HepG2 (cell line): ENCODE results near the gene ERC1. TPM values are rescaled to one million over a fixed set of nuclear protein-coding genes. Genes with fewer than 3 reads are reported as not detected.

Experiments
- ATAC-seq: fragments of 200-7000 bp; cut with Tn5 transposase; 3 replicates; pipeline ENCODE4 v1.9.1; 2020; ENCODE audit warnings: mild to moderate bottlenecking, moderate library complexity
- BruUV-seq: library from RNA; stranded (reverse); fragments of 400-500 nt; replicated peaks from 2 replicates; lab custom pipeline; 2021; lab: Mats Ljungman, UMichigan
- CTCF ChIA-PET: fragments of 300-600 bp; formaldehyde crosslinking; extraction: SDS; loops from one replicate; lab custom pipeline; 2021; ENCODE audit warnings: low total read pairs, inconsistent platforms, low intra/inter-chr PET ratio; lab: Yijun Ruan, JAX
- POLR2A ChIA-PET: fragments of 350-600 bp; sonication (Branson Sonifier 250); formaldehyde crosslinking; loops from one replicate; lab custom pipeline; 2020; ENCODE audit warnings: antibody characterized with exemption, inconsistent platforms; lab: Yijun Ruan, JAX
- DNase-seq: peaks from one replicate; pipeline ENCODE4 v3.0.0-alpha.2; 2015; ENCODE audit warnings: low spot score
- FAIRE-seq: peaks from 3 replicates; lab custom pipeline; 2011; peaks lifted over from hg19 to GRCh38; lab: Jason Lieb, UNC
- H2AFZ ChIP-seq: one replicate; pipeline ENCODE4 v1.6.1; 2011; ENCODE audit warnings: low read length, inconsistent platforms
- H3K27ac ChIP-seq: fragments of 300-600 bp; 3 replicates; pipeline ENCODE4 v1.8.0; 2011; ENCODE audit warnings: mixed run types, mild to moderate bottlenecking, mixed read lengths, low read length, inconsistent platforms; ENCODE audit not compliant: insufficient read depth; ENCODE audit errors: extremely low read length
- H3K27me3 ChIP-seq, 2 experiments: fragments of 200-600 bp in 1 of 2; 2 replicates in 1 of 2; 3 replicates in 1 of 2; pipeline versions ENCODE4 v1.6.0 to v1.8.0; 2011; ENCODE audit warnings: low read length in 2 of 2, mild to moderate bottlenecking in 2 of 2, moderate library complexity in 2 of 2, inconsistent platforms in 1 of 2; ENCODE audit not compliant: insufficient read depth in 2 of 2, control insufficient read depth in 1 of 2
- H3K36me3 ChIP-seq, 2 experiments: fragments of 200-600 bp in 1 of 2; replicated peaks in 1 of 2; 2 replicates in 1 of 2; 3 replicates in 1 of 2; pipeline versions ENCODE4 v1.5.1 to v1.8.0; 2011; ENCODE audit warnings: low read length in 2 of 2, inconsistent platforms in 1 of 2; ENCODE audit not compliant: insufficient read depth in 2 of 2, control insufficient read depth in 1 of 2
- H3K4me1 ChIP-seq: 2 replicates; pipeline ENCODE4 v1.5.1; 2012; ENCODE audit warnings: low read length, inconsistent platforms; ENCODE audit not compliant: insufficient read depth
- H3K4me2 ChIP-seq: 2 replicates; pipeline ENCODE4 v1.6.0; 2011; ENCODE audit warnings: low read depth, low read length, inconsistent platforms
- H3K4me3 ChIP-seq, 3 experiments: fragments of 200-600 bp in 1 of 3; sonication (generic), shearing (Covaris generic) in 1 of 3; replicated peaks in 1 of 3; 2 replicates each; pipeline ENCODE4 v1.5.1; 2011 to 2016; ENCODE audit warnings: low read length in 3 of 3, inconsistent platforms in 2 of 3, low read depth in 2 of 3, mild to moderate bottlenecking in 2 of 3, control low read depth in 1 of 3, mixed read lengths in 1 of 3; ENCODE audit not compliant: insufficient read depth in 1 of 3
- H3K79me2 ChIP-seq: one replicate; pipeline ENCODE4 v1.6.1; 2011; ENCODE audit warnings: low read length, inconsistent platforms; ENCODE audit not compliant: insufficient read depth
- H3K9ac ChIP-seq: 2 replicates; pipeline ENCODE4 v1.6.0; 2011; ENCODE audit warnings: mild to moderate bottlenecking, low read depth, low read length, inconsistent platforms; ENCODE audit not compliant: insufficient read depth
- H3K9me3 ChIP-seq: 2 replicates; pipeline ENCODE4 v1.5.1; 2012; ENCODE audit warnings: mild to moderate bottlenecking, low read length
- H4K20me1 ChIP-seq: 2 replicates; pipeline ENCODE4 v1.6.0; 2011; ENCODE audit warnings: inconsistent platforms, mild to moderate bottlenecking, low read length, moderate library complexity; ENCODE audit not compliant: insufficient read depth
- CENPX ChIP-seq: sonication (generic); formaldehyde crosslinking; IDR thresholded peaks from 2 replicates; pipeline ENCODE4 v1.9.0; 2021; ENCODE audit warnings: mild to moderate bottlenecking, missing genetic modification reagents, moderate library complexity
- CREBL2 ChIP-seq: sonication (generic); formaldehyde crosslinking; IDR thresholded peaks from 2 replicates; pipeline ENCODE4 v1.8.1; 2023; ENCODE audit warnings: missing genetic modification reagents, mild to moderate bottlenecking, borderline replicate concordance
- CTCF ChIP-seq: sonication (generic); formaldehyde crosslinking; IDR thresholded peaks from 2 replicates; pipeline ENCODE4 v1.5.0; 2020; ENCODE audit warnings: mild to moderate bottlenecking, missing genetic modification reagents, moderate library complexity
- MTF2 ChIP-seq: sonication (generic); formaldehyde crosslinking; IDR thresholded peaks from 2 replicates; pipeline ENCODE4 v1.5.0; 2020; ENCODE audit warnings: missing genetic modification reagents, borderline replicate concordance
- PHF8 ChIP-seq: sonication (generic); formaldehyde crosslinking; IDR thresholded peaks from 2 replicates; pipeline ENCODE4 v1.5.0; 2020; ENCODE audit warnings: missing genetic modification reagents
- RERE ChIP-seq: IDR thresholded peaks from 2 replicates; pipeline ENCODE4 v1.6.1; 2016; ENCODE audit warnings: low read depth, missing genetic modification reagents, missing compliant biosample characterization
- TP53 ChIP-seq: sonication (generic); formaldehyde crosslinking; conservative IDR thresholded peaks from 2 replicates; pipeline ENCODE4 v1.4.0; 2020; ENCODE audit warnings: missing genetic modification reagents
- TRAFD1 ChIP-seq: sonication (generic); formaldehyde crosslinking; IDR thresholded peaks from 2 replicates; pipeline ENCODE4 v1.5.1; 2020; ENCODE audit warnings: missing genetic modification reagents, mild to moderate bottlenecking, borderline replicate concordance
- TRIM22 ChIP-seq: fragments of 450-650 bp; IDR thresholded peaks from 2 replicates; pipeline ENCODE4 v1.6.1; 2017
- TSC22D2 ChIP-seq: sonication (generic); formaldehyde crosslinking; IDR thresholded peaks from 2 replicates; pipeline ENCODE4 v1.5.1; 2020; ENCODE audit warnings: missing genetic modification reagents, mild to moderate bottlenecking, borderline replicate concordance
- ZFP1 ChIP-seq: IDR thresholded peaks from 2 replicates; pipeline ENCODE4 v1.6.1; 2016
- ZNF143 ChIP-seq: sonication (generic); formaldehyde crosslinking; IDR thresholded peaks from 2 replicates; pipeline ENCODE4 v1.4.0; 2020; ENCODE audit warnings: missing genetic modification reagents
- ZNF460 ChIP-seq: sonication (generic); formaldehyde crosslinking; IDR thresholded peaks from 2 replicates; pipeline ENCODE4 v1.5.1; 2020; ENCODE audit warnings: missing genetic modification reagents, mild to moderate bottlenecking, borderline replicate concordance
- ZNF777 ChIP-seq: sonication (generic); formaldehyde crosslinking; IDR thresholded peaks from 2 replicates; pipeline ENCODE4 v1.4.0; 2020; ENCODE audit warnings: missing genetic modification reagents
- WGBS: methylation state at CpG from one replicate; pipeline ENCODE4 v1.1.6; 2017; ENCODE audit warnings: low lambda C conversion rate; 5-methylcytosine and 5-hydroxymethylcytosine counted together
- in situ Hi-C: cut with HindIII; loops from 2 replicates; pipeline ENCODE4 v1.10.0; 2017; ENCODE audit warnings: low pct_unique_long_range_greater_than_20kb; ENCODE audit not compliant: extremely low pct_ligation_motif_present
- intact Hi-C: fragments of 100-400 bp; cut with micrococcal nuclease; formaldehyde crosslinking; loops from one replicate; pipeline ENCODE4 v1.10.0; 2022; ENCODE audit not compliant: unreplicated experiment
- polyA plus RNA-seq, 8 experiments: library from polyadenylated mRNA; depleted of rRNA in 3 of 8; stranded (reverse) in 7 of 8; unstranded in 1 of 8; fragments of >200 nt; fragmentation: Illumina TruSeq in 4 of 8; extraction: Trizol in 4 of 8; gene quantifications; 2 replicates each; pipeline versions ENCODE4 v1.2.1 to v1.2.3, GENCODE V29; 2011 to 2016; ENCODE audit warnings: low read depth in 4 of 8, missing spikeins in 1 of 8, mixed read lengths in 1 of 8; ENCODE audit not compliant: insufficient read depth in 1 of 8
- total RNA-seq, 5 experiments: library from RNA; depleted of rRNA; stranded (reverse); fragments of >200 nt; fragmentation: Illumina TruSeq; extraction: Trizol; gene quantifications; 2 replicates each; pipeline ENCODE4 v1.2.3, GENCODE V29; 2016; ENCODE audit warnings: low read depth in 1 of 5

The ERC1 gene
- total and polyA plus RNA-seq, 2 of the 13 experiments (the other 11 are each of a cell fraction or from before 2014, with no cell fraction given): 6.1 to 12.4 TPM

- peaks cover 16% of the 10 kb centered on the region for H3K4me1 ChIP-seq
- no peaks in the 10 kb centered on the region for H3K9me3 ChIP-seq
- CTCF ChIA-PET: no interaction called here
- H3K79me2 ChIP-seq: no peaks in the 10 kb centered on the region
- H3K4me3 ChIP-seq: no peak overlapping the region
- POLR2A ChIA-PET: no interaction called here
- no peak for DNase-seq
- H4K20me1 ChIP-seq: no peaks in the 10 kb centered on the region
- in situ Hi-C loops (no loop called here), intact Hi-C loops (no loop called here)
- ATAC-seq: no peak
- no peaks in the 10 kb centered on the region for H3K36me3 ChIP-seq
- FAIRE-seq: no peak
- H2AFZ ChIP-seq: no peak overlapping the region
- H3K9ac ChIP-seq: no peak overlapping the region
- 97% methylated on average over 1 of the region's 1 CpG for WGBS
- BruUV-seq: no TSS peak
- no peak overlapping the region for H3K4me2 ChIP-seq
- H3K27ac ChIP-seq: no peak overlapping the region
- H3K27me3 ChIP-seq: no peaks in the 10 kb centered on the region
- TF ChIP-seq RERE (CRISPR knock-in tag): no peak
- no peak for TF ChIP-seq CREBL2 (CRISPR knock-in tag)
- no peak for TF ChIP-seq ZNF460
- no peak for TF ChIP-seq TRAFD1 (CRISPR knock-in tag)
- no peak for TF ChIP-seq TSC22D2 (CRISPR knock-in tag)
- no peak for TF ChIP-seq CENPX (CRISPR knock-in tag)
- no peak for TF ChIP-seq ZNF777
- TF ChIP-seq PHF8: no peak
- TF ChIP-seq MTF2 (CRISPR knock-in tag): no peak
- no peak for TF ChIP-seq CTCF (CRISPR knock-in tag)
- TF ChIP-seq TRIM22: no peak
- TF ChIP-seq ZNF143 (CRISPR knock-in tag): no peak
- no peak for TF ChIP-seq ZFP1 (CRISPR knock-in tag)
- TF ChIP-seq TP53 (CRISPR knock-in tag): no peak
Observed at GRCh38 chr12:1365703-1366102, 374.7 kb downstream of the ERC1 start.
